ENCODE results near the gene SDK1.

DNA sequence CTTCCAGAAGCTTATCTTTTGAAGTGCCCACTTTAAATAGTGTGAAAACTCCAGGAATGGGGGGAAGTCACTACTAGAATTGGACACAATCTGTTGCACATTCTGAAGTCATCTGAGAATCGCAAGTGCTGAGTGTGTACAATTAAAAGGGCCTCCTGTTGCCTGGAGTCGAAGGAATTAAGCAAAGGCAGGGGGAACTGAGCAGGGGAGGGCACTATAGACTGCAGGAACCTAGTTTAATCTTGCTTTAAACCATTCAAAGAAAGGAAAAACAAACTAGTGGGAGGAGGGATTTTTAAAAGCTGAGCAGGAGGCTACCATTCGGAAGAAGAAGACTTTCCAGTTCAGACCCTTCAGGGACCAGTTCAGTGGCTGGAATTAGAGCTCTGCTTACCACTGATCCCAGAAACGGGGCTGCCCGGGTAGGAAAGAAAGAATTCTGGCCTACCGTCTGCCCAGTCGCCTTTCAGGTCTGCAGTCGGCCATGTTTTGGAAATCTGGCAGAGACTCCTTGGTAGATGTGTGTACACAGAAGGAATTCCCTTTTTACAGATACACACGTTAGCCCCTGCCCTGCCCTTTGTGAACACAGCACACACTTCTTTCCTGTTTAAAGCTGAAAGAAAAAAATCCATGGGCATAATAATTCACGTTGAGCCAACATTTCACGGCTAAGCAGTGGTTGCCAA is 770.5 kb downstream of the SDK1 start:
- TF ChIP-seq BHLHE40 (IDR thresholded peaks at IDR 0.05; ENCODE audit: low read depth, low read length) = no peak
- no peak for TF ChIP-seq POLR2A (IDR thresholded peaks at IDR 0.05; ENCODE audit: low read length)
- no peak for TF ChIP-seq CTCF (IDR thresholded peaks at IDR 0.05)
- TF ChIP-seq EP300 (IDR thresholded peaks at IDR 0.05) = no peak
- no peak for TF ChIP-seq NPAS2 (CRISPR knock-in tag; IDR thresholded peaks at IDR 0.05; ENCODE audit: borderline replicate concordance)

All from A549 (cell line).